OCI-LY1 (cell line): ENCODE results near the gene POU6F2.

Experiments
- H2AFZ ChIP-seq: fragments of 200-600 bp; sonication (generic), shearing (Covaris generic); 2 replicates; pipeline ENCODE4 v1.6.0; 2014; ENCODE audit warnings: antibody characterized with exemption, mild to moderate bottlenecking, low read length
- H3F3A ChIP-seq: fragments of 200-600 bp; sonication (generic), shearing (Covaris generic); 2 replicates; pipeline ENCODE4 v1.6.0; 2014; ENCODE audit warnings: mild to moderate bottlenecking, antibody characterized with exemption, low read length, moderate library complexity; ENCODE audit not compliant: insufficient read depth
- H3K27ac ChIP-seq: fragments of 200-600 bp; sonication (generic); 2 replicates; pipeline ENCODE4 v1.5.1; 2014; ENCODE audit warnings: low read length, mixed run types, mild to moderate bottlenecking, low read depth; ENCODE audit not compliant: poor library complexity, severe bottlenecking
- H3K27me3 ChIP-seq: fragments of 200-600 bp; sonication (generic); 2 replicates; pipeline ENCODE4 v1.6.0; 2014; ENCODE audit warnings: antibody characterized with exemption, mild to moderate bottlenecking, low read length, moderate library complexity; ENCODE audit not compliant: insufficient read depth
- H3K36me3 ChIP-seq: fragments of 200-600 bp; sonication (generic); 2 replicates; pipeline ENCODE4 v1.6.1; 2014; ENCODE audit warnings: mild to moderate bottlenecking, antibody characterized with exemption, low read length, moderate library complexity, mixed read lengths; ENCODE audit not compliant: insufficient read depth
- H3K4me1 ChIP-seq: fragments of 200-600 bp; sonication (generic); 2 replicates; pipeline ENCODE4 v1.5.1; 2014; ENCODE audit warnings: mild to moderate bottlenecking, low read length, moderate library complexity; ENCODE audit not compliant: insufficient read depth, severe bottlenecking
- H3K4me2 ChIP-seq: fragments of 200-600 bp; sonication (generic), shearing (Covaris generic); 2 replicates; pipeline ENCODE4 v1.6.1; 2014; ENCODE audit warnings: low read length
- H3K4me3 ChIP-seq: fragments of 200-600 bp; sonication (generic); 2 replicates; pipeline ENCODE4 v1.5.1; 2014; ENCODE audit warnings: low read length, low read depth, mild to moderate bottlenecking, mixed read lengths; ENCODE audit not compliant: poor library complexity, severe bottlenecking
- H3K79me2 ChIP-seq: fragments of 200-600 bp; shearing (Covaris generic); 2 replicates; pipeline ENCODE4 v1.6.1; 2016; ENCODE audit warnings: mixed run types, low read length, mixed read lengths; ENCODE audit not compliant: insufficient read depth
- H3K9ac ChIP-seq: fragments of 200-600 bp; sonication (generic), shearing (Covaris generic); 2 replicates; pipeline ENCODE4 v1.6.1; 2014; ENCODE audit warnings: mild to moderate bottlenecking, low read length, mixed read lengths
- H3K9me2 ChIP-seq: fragments of 200-600 bp; sonication (generic), shearing (Covaris generic); 2 replicates; pipeline ENCODE4 v1.6.1; 2014; ENCODE audit warnings: low read depth, mild to moderate bottlenecking, low read length, mixed read lengths
- H3K9me3 ChIP-seq: fragments of 200-600 bp; shearing (Covaris generic); 2 replicates; pipeline ENCODE4 v1.6.1; 2014; ENCODE audit warnings: low read length, mixed read lengths
- H4K20me1 ChIP-seq: fragments of 200-600 bp; sonication (generic), shearing (Covaris generic); 2 replicates; pipeline ENCODE4 v1.6.0; 2016; ENCODE audit warnings: mild to moderate bottlenecking, low read length; ENCODE audit not compliant: insufficient read depth
- CTCF ChIP-seq: fragments of 200-600 bp; sonication (generic), shearing (Covaris generic); IDR thresholded peaks from 2 replicates; pipeline ENCODE4 v1.5.1; 2017; ENCODE audit warnings: mild to moderate bottlenecking, antibody characterized with exemption, low read length, moderate library complexity, mixed read lengths
- EZH2 ChIP-seq: fragments of 200-600 bp; sonication (generic), shearing (Covaris generic); IDR thresholded peaks from 2 replicates; pipeline ENCODE4 v1.8.0; 2017; ENCODE audit warnings: borderline replicate concordance, mixed run types, mild to moderate bottlenecking, antibody characterized with exemption, low read length, moderate library complexity, mixed read lengths

The POU6F2 gene

GRCh38 chr7:39168403-39169098 lies 190.8 kb downstream of the POU6F2 start:
- H3K9ac ChIP-seq = no peak overlapping the region
- H3K36me3 ChIP-seq = no peaks in the 10 kb centered on the region

GRCh38 chr7:39172137-39172536 lies 194.4 kb downstream of the POU6F2 start:
- no peaks in the 10 kb centered on the region for H3K9me2 ChIP-seq
- H3K27me3 ChIP-seq = no peaks in the 10 kb centered on the region; the same call in 1 of the 2 replicates
- no peaks in the 10 kb centered on the region for H3K9me3 ChIP-seq
- no peak overlapping the region for H3K9ac ChIP-seq
- H3K79me2 ChIP-seq = no peaks in the 10 kb centered on the region
- no peak overlapping the region for H3K27ac ChIP-seq
- H3K4me3 ChIP-seq = no peak overlapping the region
- no peaks in the 10 kb centered on the region for H3F3A ChIP-seq
- H3K4me2 ChIP-seq = no peak overlapping the region
- no peak for TF ChIP-seq EZH2
- no peak for TF ChIP-seq CTCF
- no peaks in the 10 kb centered on the region for H3K36me3 ChIP-seq
- H2AFZ ChIP-seq = no peak overlapping the region
- H3K4me1 ChIP-seq = no peaks in the 10 kb centered on the region
- no peaks in the 10 kb centered on the region for H4K20me1 ChIP-seq

More at GRCh38 chr7:39168403-39169098, 190.8 kb downstream of the POU6F2 start:
- Histone ChIP-seq H3K79me2 (no peaks in the 10 kb centered on the region), H4K20me1 (no peaks in the 10 kb centered on the region), H3K9me2 (no peaks in the 10 kb centered on the region), H2AFZ (no peak overlapping the region), H3K4me3 (no peak overlapping the region), H3K27me3 (no peaks in the 10 kb centered on the region; the same call in 1 of the 2 replicates), H3F3A (no peaks in the 10 kb centered on the region), H3K4me1 (no peaks in the 10 kb centered on the region), H3K4me2 (no peak overlapping the region), H3K27ac (no peak overlapping the region), H3K9me3 (no peaks in the 10 kb centered on the region)
- TF ChIP-seq CTCF (no peak), EZH2 (no peak)

- Histone ChIP-seq H4K20me1 (no peaks in the 10 kb centered on the region), H3K9me2 (no peaks in the 10 kb centered on the region), H3K4me1 (no peaks in the 10 kb centered on the region), H3K36me3 (no peaks in the 10 kb centered on the region), H3K27me3 (no peaks in the 10 kb centered on the region), H3K4me2 (no peak overlapping the region), H3K27ac (no peak overlapping the region), H3K79me2 (no peaks in the 10 kb centered on the region), H3K9ac (no peak overlapping the region), H3F3A (no peaks in the 10 kb centered on the region), H2AFZ (no peak overlapping the region), H3K4me3 (no peak overlapping the region), H3K9me3 (no peaks in the 10 kb centered on the region)
- TF ChIP-seq EZH2 = no peak
- no peak for TF ChIP-seq CTCF
Measured at GRCh38 chr7:39181398-39181797, 203.7 kb downstream of the POU6F2 start.
